Stimulated activated CD4-positive, alpha-beta T cell treated with anti-CD3 and anti-CD28 coated beads, Interleukin-1b, Interleukin-23, amount 100 ng/mL, for 24 hours (primary cell): Measurements from ENCODE around the gene HAND2.

Experiments
- DNase-seq, 4 experiments: peaks; one replicate each; pipeline ENCODE4 v3.0.0-alpha.2; 2020; ENCODE audit warnings: low read depth in 4 of 4, low spot score in 1 of 4

The HAND2 gene

GRCh38 chr4:173503330-173504180, 26.5 kb downstream of the HAND2 start:
- DNase-seq = no peak

GRCh38 chr4:173502282-173502681, 27.7 kb downstream of the HAND2 start:
- no peak for DNase-seq

- DNase-seq = no peak
Observed at GRCh38 chr4:173501592-173502150, 28.4 kb downstream of the HAND2 start.

- DNase-seq = no peak
Observed at GRCh38 chr4:173500841-173501591, 29.0 kb downstream of the HAND2 start.

DNA sequence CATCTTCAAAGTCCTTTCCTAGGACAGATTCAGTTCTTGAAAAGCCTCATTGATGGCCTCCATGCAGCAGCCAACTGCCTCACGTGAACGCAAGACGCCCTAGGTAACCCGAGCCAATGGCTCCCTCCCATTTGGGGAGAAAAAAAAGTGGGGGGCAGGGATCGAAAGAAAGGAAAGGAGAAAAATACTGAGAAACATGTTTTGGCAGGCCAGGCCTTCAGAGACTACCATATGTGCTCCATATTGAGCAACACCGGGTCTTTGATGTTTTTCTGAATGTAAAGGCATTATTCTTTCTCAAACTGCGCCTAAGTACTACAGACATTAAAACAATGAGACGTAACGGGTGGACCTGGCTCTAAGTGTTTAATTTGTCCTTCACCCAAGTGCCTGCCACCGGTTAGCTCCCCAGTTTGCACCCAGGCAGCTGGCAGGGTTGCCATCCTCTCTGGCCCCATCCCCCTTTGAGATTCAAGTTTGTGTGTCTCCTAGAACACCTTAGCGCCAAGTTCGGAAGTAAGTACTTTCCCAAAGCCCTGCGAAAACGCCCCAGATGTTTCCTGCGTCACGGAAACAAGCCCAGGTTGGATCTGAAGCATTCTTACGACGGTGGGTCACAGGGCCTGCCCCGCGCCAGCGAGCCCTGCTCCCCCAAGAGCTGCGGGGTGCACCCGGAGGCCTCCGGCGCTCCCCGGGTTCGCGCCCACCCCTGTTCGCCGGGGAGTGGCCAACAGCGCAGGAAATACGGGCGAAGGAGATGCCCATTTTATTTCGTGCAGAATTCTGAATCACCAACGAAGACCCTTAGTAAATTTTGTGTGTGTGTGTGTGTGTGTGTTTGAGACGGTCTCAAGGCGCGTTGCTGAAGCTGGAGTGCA, 30.1 kb downstream of the HAND2 start:
- no peak for DNase-seq

- DNase-seq = no peak
Observed at GRCh38 chr4:173498771-173499170, 31.3 kb downstream of the HAND2 start.

DNA sequence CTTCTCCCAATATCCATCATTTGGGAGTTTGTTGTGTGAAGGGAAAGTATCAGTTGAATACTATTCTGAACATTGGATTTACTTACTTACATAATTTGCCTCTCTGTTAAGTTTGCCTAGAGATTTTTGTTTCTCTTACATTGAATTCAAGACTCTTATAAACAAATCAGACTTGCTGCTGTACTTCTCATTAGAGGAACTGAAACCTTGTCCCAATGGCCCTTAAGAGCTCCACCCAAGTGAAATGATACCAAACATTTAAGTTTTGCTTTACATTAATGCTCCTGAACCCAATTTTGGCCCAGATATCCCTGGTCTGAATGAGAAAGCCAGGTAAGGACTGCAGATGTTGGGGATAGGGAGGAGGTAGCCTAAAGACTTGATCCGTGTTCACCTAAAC, 32.0 kb downstream of the HAND2 start:
- DNase-seq = no peak

- DNase-seq = peak in 2 of 4 experiments; percentile 37 to 40
Observed at GRCh38 chr4:173494013-173494970, 35.7 kb downstream of the HAND2 start.

- DNase-seq = no peak
Observed at GRCh38 chr4:173493041-173493440, 37.0 kb downstream of the HAND2 start.

DNA sequence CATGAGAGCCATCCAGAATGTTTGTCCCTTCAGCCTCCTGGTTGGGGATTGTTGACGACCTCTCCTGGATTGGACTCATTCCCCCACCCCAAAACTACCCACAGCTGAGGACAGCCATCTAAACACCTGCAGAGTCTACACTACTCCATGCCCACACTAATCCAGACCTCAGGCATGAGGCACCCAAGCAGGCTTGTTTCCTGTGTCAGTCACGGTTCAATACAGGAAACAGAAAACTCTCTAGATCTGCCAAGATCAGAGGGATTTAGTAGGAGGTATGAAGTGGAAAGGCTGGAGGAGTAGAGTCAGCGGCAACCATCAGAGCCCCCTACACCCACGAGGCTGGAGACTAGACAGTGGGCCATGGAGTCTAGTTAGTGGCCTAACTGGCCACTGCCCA, 37.7 kb downstream of the HAND2 start:
- DNase-seq = no peak

DNA sequence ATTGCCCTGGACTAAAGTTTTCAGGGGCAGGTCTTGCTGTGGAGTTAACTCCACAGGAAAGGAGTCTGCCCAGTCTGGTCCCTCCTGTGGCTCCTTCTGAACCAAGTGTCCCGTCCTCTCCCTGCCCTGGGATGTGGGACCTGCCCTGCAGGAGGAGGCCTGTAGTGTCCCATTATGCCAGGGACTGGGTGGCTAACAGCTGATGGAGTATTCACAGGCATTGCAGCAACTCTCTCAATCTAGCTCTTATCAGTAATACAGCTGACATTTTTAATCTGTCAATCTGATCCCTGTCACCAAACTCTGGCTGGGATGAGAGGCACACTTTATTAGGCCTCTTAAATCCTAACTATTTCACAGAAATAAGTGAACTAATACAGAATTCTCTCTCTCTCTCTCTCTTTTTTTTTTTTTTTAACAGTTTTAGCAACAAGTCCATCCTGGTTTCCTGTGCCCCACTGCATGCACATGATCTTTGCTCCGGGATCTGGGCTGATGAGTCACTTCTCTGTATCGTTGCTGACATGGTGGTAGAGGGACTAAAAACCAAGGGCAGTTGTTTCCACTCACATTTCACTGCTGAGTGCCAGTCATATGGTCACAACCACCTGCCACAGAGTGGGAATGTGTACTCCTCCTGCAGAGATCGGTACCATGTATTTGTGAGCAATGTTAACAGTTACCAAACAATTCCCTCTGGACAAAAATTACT, 39.1 kb downstream of the HAND2 start:
- no peak for DNase-seq

DNA sequence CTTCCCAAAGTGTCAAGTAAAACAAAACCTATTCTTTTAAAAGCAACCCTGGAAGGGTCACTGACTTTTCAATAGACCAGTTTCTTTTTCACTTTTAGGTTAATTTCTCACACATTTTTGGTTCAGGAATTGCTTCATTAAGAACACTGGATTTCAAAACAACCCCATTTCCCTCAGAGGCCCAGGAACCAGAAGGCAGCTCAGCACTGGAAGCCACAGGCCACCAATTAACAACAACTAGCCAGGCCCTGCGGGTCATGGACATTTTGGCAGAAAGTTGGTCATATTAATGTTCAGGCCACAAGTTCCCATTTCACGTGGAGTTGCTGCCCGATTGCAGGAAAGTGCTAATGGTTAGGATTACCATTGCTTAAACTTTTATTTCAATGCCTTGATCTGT, 39.8 kb downstream of the HAND2 start:
- DNase-seq = no peak

GRCh38 chr4:173489514-173489913, 40.5 kb downstream of the HAND2 start:
- no peak for DNase-seq

- DNase-seq = no peak
Observed at GRCh38 chr4:173488656-173489055, 41.4 kb downstream of the HAND2 start.

GRCh38 chr4:173488074-173488473, 42.0 kb downstream of the HAND2 start:
- no peak for DNase-seq

DNA sequence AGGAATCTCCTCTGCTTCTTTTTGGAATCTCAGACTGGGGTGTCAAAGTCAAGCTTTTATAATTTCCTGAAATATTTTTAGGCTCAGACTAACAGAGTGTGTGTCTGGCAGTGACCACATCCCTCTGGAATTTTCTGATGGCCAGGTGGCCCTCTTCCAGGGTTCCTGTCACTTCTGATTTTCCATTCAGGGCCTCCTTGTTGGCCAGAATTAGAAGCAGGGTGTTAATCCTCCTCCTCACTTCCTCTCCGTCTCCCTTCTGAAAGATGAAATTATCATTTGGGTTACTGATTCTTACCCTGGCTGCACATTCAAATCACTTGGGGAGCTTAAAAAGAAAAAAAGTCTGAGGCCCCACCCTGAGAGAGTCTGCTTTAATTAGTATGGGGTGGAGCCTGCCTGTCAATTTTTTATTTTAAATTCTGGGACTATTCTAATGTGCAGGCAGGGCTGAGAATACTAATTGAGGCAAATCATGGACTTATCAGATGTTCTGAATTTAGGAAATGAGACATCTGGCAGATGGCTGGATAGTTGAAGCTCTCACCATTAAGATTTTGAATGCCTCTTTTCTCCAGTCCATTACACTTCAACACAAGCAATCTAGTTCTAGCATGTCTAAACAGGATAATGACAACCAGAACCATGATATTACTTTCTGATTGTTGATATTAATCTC, 43.2 kb downstream of the HAND2 start:
- DNase-seq = no peak

- DNase-seq = no peak
Observed at GRCh38 chr4:173485164-173485563, 44.9 kb downstream of the HAND2 start.

GRCh38 chr4:173482330-173482931, 47.6 kb downstream of the HAND2 start:
- DNase-seq = no peak
